ENCODE data around the gene STXBP4.

STXBP4 gene

GRCh38 chr17:55160501-55160900 lies 191.9 kb downstream of the STXBP4 start:
- Histone ChIP-seq H3K56ac (ENCODE audit: low read length) (no peak overlapping the region), H3K4me2 (ENCODE audit: low read length) (no peak overlapping the region), H3K27ac (ENCODE audit: low read depth, low read length) (no peak overlapping the region), H2BK15ac (replicated peaks; ENCODE audit: low read depth) (no peak overlapping the region), H3K4me1 (ENCODE audit: control insufficient read depth, low read depth, low read length) (no peaks in the 10 kb centered on the region), H3K18ac (ENCODE audit: low read length) (no peak overlapping the region), H3K4me3 (ENCODE audit: low read length) (no peak overlapping the region), H3K27me3 (ENCODE audit: insufficient read depth, low read length, poor library complexity) (no peaks in the 10 kb centered on the region), H2BK120ac (ENCODE audit: low read depth, low read length) (no peak overlapping the region), H2BK5ac (ENCODE audit: low read length) (no peak overlapping the region), H3K79me1 (ENCODE audit: low read length) (no peaks in the 10 kb centered on the region), H3K4ac (ENCODE audit: low read depth, low read length) (no peak overlapping the region), H3K79me2 (ENCODE audit: control insufficient read depth, insufficient read depth, low read length) (no peaks in the 10 kb centered on the region), H3K36me3 (ENCODE audit: control insufficient read depth, insufficient read depth, low read length) (no peaks in the 10 kb centered on the region), H4K5ac (ENCODE audit: low read length) (no peak overlapping the region), H3K9ac (ENCODE audit: low read length) (no peak overlapping the region), H2AK5ac (ENCODE audit: low read length) (no peak overlapping the region), H4K8ac (ENCODE audit: low read depth, low read length) (no peak overlapping the region), H3K23ac (ENCODE audit: low read length) (no peak overlapping the region)
- WGBS (ENCODE audit: extremely low coverage, insufficient coverage, low lambda C conversion rate), result no CpG with 5 or more reads among the region's 7 CpGs
- no peak for DNase-seq

- H3K4me3 ChIP-seq (ENCODE audit: low read length), result no peak overlapping the region
- H3K27me3 ChIP-seq (ENCODE audit: insufficient read depth, low read length, poor library complexity), result no peaks in the 10 kb centered on the region
- no peaks in the 10 kb centered on the region for H3K4me1 ChIP-seq (ENCODE audit: control insufficient read depth, low read depth, low read length)
- H2BK5ac ChIP-seq (ENCODE audit: low read length), result no peak overlapping the region
- no peak overlapping the region for H4K5ac ChIP-seq (ENCODE audit: low read length)
- no peak overlapping the region for H2AK5ac ChIP-seq (ENCODE audit: low read length)
- H3K4ac ChIP-seq (ENCODE audit: low read depth, low read length), result no peak overlapping the region
- H3K36me3 ChIP-seq (ENCODE audit: control insufficient read depth, insufficient read depth, low read length), result no peaks in the 10 kb centered on the region
- H3K79me1 ChIP-seq (ENCODE audit: low read length), result no peaks in the 10 kb centered on the region
- no peak overlapping the region for H3K9ac ChIP-seq (ENCODE audit: low read length)
- no peak overlapping the region for H2BK120ac ChIP-seq (ENCODE audit: low read depth, low read length)
- no peak overlapping the region for H3K56ac ChIP-seq (ENCODE audit: low read length)
- no peak overlapping the region for H3K27ac ChIP-seq (ENCODE audit: low read depth, low read length)
- H3K4me2 ChIP-seq (ENCODE audit: low read length), result no peak overlapping the region
- H3K23ac ChIP-seq (ENCODE audit: low read length), result no peak overlapping the region
- no peaks in the 10 kb centered on the region for H3K79me2 ChIP-seq (ENCODE audit: control insufficient read depth, insufficient read depth, low read length)
- H2BK15ac ChIP-seq (replicated peaks; ENCODE audit: low read depth), result no peak overlapping the region
- no peak overlapping the region for H3K18ac ChIP-seq (ENCODE audit: low read length)
- DNase-seq, result peak; percentile 1
- no CpG with 5 or more reads among the region's 7 CpGs for WGBS (ENCODE audit: extremely low coverage, insufficient coverage, low lambda C conversion rate)
- H4K8ac ChIP-seq (ENCODE audit: low read depth, low read length), result no peak overlapping the region
Observed at GRCh38 chr17:55161935-55162555, 193.5 kb downstream of the STXBP4 start.

DNA sequence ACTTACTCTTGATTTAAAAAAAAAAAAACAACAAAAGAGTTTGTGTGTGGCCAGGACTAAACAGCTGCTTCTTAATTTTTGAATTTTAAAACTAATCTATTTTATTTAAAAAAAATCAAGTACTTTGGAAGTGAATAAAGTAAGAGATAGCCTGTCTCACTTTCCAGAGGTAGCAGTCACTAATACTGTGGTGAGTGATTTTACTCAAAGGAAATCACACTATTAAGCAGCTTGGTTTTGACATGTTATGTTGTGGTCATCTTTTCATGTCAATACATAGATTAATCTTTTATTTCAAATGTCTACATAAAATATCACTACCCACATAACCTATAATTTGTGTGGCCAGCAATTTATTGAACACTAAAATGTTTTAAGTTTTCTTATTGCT lies 194.0 kb downstream of the STXBP4 start:
- Histone ChIP-seq H3K79me2 (ENCODE audit: control insufficient read depth, insufficient read depth, low read length) (no peaks in the 10 kb centered on the region), H4K8ac (ENCODE audit: low read depth, low read length) (no peak overlapping the region), H3K27ac (ENCODE audit: low read depth, low read length) (no peak overlapping the region)

DNA sequence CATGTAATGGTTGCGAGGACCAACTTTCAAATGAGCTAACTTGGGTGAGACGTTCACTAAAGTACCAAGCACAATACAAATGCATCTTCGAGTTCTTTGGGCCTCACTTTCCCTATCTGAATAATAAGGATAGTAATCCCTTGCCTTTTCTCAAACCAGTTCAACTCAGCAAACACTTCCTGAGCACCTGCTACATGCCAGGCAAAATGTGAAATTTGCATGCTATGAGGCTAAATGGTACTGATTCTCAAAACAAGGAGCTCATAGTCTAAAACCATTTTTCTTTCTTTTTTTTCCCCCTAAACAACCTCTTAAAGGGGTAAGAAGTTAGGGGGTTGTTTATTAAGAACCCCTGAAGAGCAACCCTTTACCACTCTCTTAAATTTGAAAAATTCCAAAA lies 194.8 kb downstream of the STXBP4 start:
- no peak overlapping the region for H2BK120ac ChIP-seq (ENCODE audit: low read depth, low read length)
- H4K8ac ChIP-seq (ENCODE audit: low read depth, low read length), result no peak overlapping the region
- no peaks in the 10 kb centered on the region for H3K79me2 ChIP-seq (ENCODE audit: control insufficient read depth, insufficient read depth, low read length)
- H3K36me3 ChIP-seq (ENCODE audit: control insufficient read depth, insufficient read depth, low read length), result no peaks in the 10 kb centered on the region
- H3K4me2 ChIP-seq (ENCODE audit: low read length), result no peak overlapping the region
- no peak overlapping the region for H3K56ac ChIP-seq (ENCODE audit: low read length)
- no peaks in the 10 kb centered on the region for H3K4me1 ChIP-seq (ENCODE audit: control insufficient read depth, low read depth, low read length)
- WGBS (ENCODE audit: extremely low coverage, insufficient coverage, low lambda C conversion rate), result no CpG with 5 or more reads among the region's 3 CpGs
- H4K5ac ChIP-seq (ENCODE audit: low read length), result no peak overlapping the region
- H3K27ac ChIP-seq (ENCODE audit: low read depth, low read length), result no peak overlapping the region
- H3K18ac ChIP-seq (ENCODE audit: low read length), result no peak overlapping the region
- H3K27me3 ChIP-seq (ENCODE audit: insufficient read depth, low read length, poor library complexity), result no peaks in the 10 kb centered on the region
- DNase-seq, result no peak
- no peak overlapping the region for H2BK15ac ChIP-seq (replicated peaks; ENCODE audit: low read depth)
- no peak overlapping the region for H2AK5ac ChIP-seq (ENCODE audit: low read length)
- no peak overlapping the region for H3K23ac ChIP-seq (ENCODE audit: low read length)
- H2BK5ac ChIP-seq (ENCODE audit: low read length), result no peak overlapping the region
- H3K79me1 ChIP-seq (ENCODE audit: low read length), result no peaks in the 10 kb centered on the region
- H3K4ac ChIP-seq (ENCODE audit: low read depth, low read length), result no peak overlapping the region
- H3K9ac ChIP-seq (ENCODE audit: low read length), result no peak overlapping the region
- H3K4me3 ChIP-seq (ENCODE audit: low read length), result no peak overlapping the region

More for the DNA sequence above, 194.0 kb downstream of the STXBP4 start:
- Histone ChIP-seq H3K4me2 (ENCODE audit: low read length) (no peak overlapping the region), H3K4me1 (ENCODE audit: control insufficient read depth, low read depth, low read length) (no peaks in the 10 kb centered on the region), H2AK5ac (ENCODE audit: low read length) (no peak overlapping the region), H3K4me3 (ENCODE audit: low read length) (no peak overlapping the region), H3K23ac (ENCODE audit: low read length) (no peak overlapping the region), H2BK120ac (ENCODE audit: low read depth, low read length) (no peak overlapping the region), H3K27me3 (ENCODE audit: insufficient read depth, low read length, poor library complexity) (no peaks in the 10 kb centered on the region), H2BK15ac (replicated peaks; ENCODE audit: low read depth) (no peak overlapping the region), H3K79me1 (ENCODE audit: low read length) (no peaks in the 10 kb centered on the region), H4K5ac (ENCODE audit: low read length) (no peak overlapping the region), H2BK5ac (ENCODE audit: low read length) (no peak overlapping the region), H3K56ac (ENCODE audit: low read length) (no peak overlapping the region), H3K18ac (ENCODE audit: low read length) (no peak overlapping the region), H3K9ac (ENCODE audit: low read length) (no peak overlapping the region), H3K4ac (ENCODE audit: low read depth, low read length) (no peak overlapping the region), H3K36me3 (ENCODE audit: control insufficient read depth, insufficient read depth, low read length) (no peaks in the 10 kb centered on the region)
- no peak for DNase-seq

DNA sequence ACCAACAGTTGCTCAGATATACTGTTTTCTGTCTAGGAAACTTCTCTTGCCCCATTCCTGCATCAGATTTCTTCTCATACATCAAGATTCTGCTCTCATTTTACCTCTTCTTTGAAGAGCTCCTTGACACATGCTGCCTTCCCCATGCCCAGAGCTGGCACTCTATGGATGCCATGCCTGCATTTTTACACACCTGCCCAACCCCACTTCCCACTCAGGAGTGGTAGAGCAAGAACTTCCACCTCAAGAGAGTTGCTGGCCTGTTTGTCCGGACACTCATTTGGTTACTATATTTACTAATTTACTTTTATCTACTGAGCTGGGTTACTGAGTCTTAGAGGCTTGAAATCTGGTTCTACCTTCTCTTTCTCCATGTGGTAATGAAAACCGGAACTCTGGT lies 197.9 kb downstream of the STXBP4 start:
- Histone ChIP-seq H2BK15ac (replicated peaks; ENCODE audit: low read depth) (no peak overlapping the region), H2BK5ac (ENCODE audit: low read length) (no peak overlapping the region), H3K9ac (ENCODE audit: low read length) (no peak overlapping the region), H4K8ac (ENCODE audit: low read depth, low read length) (no peak overlapping the region), H2AK5ac (ENCODE audit: low read length) (no peak overlapping the region), H3K23ac (ENCODE audit: low read length) (no peak overlapping the region), H3K4ac (ENCODE audit: low read depth, low read length) (no peak overlapping the region), H3K27me3 (ENCODE audit: insufficient read depth, low read length, poor library complexity) (no peaks in the 10 kb centered on the region), H3K79me1 (ENCODE audit: low read length) (no peaks in the 10 kb centered on the region), H3K27ac (ENCODE audit: low read depth, low read length) (no peak overlapping the region), H3K18ac (ENCODE audit: low read length) (no peak overlapping the region), H3K4me3 (ENCODE audit: low read length) (no peak overlapping the region), H4K5ac (ENCODE audit: low read length) (no peak overlapping the region), H3K4me2 (ENCODE audit: low read length) (no peak overlapping the region), H3K4me1 (ENCODE audit: control insufficient read depth, low read depth, low read length) (no peaks in the 10 kb centered on the region), H3K56ac (ENCODE audit: low read length) (no peak overlapping the region), H3K79me2 (ENCODE audit: control insufficient read depth, insufficient read depth, low read length) (no peaks in the 10 kb centered on the region), H2BK120ac (ENCODE audit: low read depth, low read length) (no peak overlapping the region), H3K36me3 (ENCODE audit: control insufficient read depth, insufficient read depth, low read length) (no peaks in the 10 kb centered on the region)
- DNase-seq, result no peak
- no CpG with 5 or more reads among the region's 2 CpGs for WGBS (ENCODE audit: extremely low coverage, insufficient coverage, low lambda C conversion rate)

GRCh38 chr17:55167024-55167725 lies 198.6 kb downstream of the STXBP4 start:
- no peak overlapping the region for H4K8ac ChIP-seq (ENCODE audit: low read depth, low read length)
- WGBS (ENCODE audit: extremely low coverage, insufficient coverage, low lambda C conversion rate), result no CpG with 5 or more reads among the region's 2 CpGs
- no peak overlapping the region for H2BK15ac ChIP-seq (replicated peaks; ENCODE audit: low read depth)
- no peak overlapping the region for H3K9ac ChIP-seq (ENCODE audit: low read length)
- H3K79me1 ChIP-seq (ENCODE audit: low read length), result no peaks in the 10 kb centered on the region
- no peak overlapping the region for H3K4ac ChIP-seq (ENCODE audit: low read depth, low read length)
- no peak overlapping the region for H4K5ac ChIP-seq (ENCODE audit: low read length)
- H3K36me3 ChIP-seq (ENCODE audit: control insufficient read depth, insufficient read depth, low read length), result no peaks in the 10 kb centered on the region
- no peak overlapping the region for H3K56ac ChIP-seq (ENCODE audit: low read length)
- H3K4me2 ChIP-seq (ENCODE audit: low read length), result no peak overlapping the region
- no peaks in the 10 kb centered on the region for H3K79me2 ChIP-seq (ENCODE audit: control insufficient read depth, insufficient read depth, low read length)
- H2AK5ac ChIP-seq (ENCODE audit: low read length), result no peak overlapping the region
- no peaks in the 10 kb centered on the region for H3K4me1 ChIP-seq (ENCODE audit: control insufficient read depth, low read depth, low read length)
- no peak overlapping the region for H3K27ac ChIP-seq (ENCODE audit: low read depth, low read length)
- no peak overlapping the region for H3K18ac ChIP-seq (ENCODE audit: low read length)
- H3K23ac ChIP-seq (ENCODE audit: low read length), result no peak overlapping the region
- H3K4me3 ChIP-seq (ENCODE audit: low read length), result no peak overlapping the region
- no peak overlapping the region for H2BK120ac ChIP-seq (ENCODE audit: low read depth, low read length)
- H2BK5ac ChIP-seq (ENCODE audit: low read length), result no peak overlapping the region
- H3K27me3 ChIP-seq (ENCODE audit: insufficient read depth, low read length, poor library complexity), result no peaks in the 10 kb centered on the region
- no peak for DNase-seq

All from mesendoderm (in vitro differentiated cells).